K562 (cell line): ENCODE results near the gene BCAS1.

ENCODE experiments used
- E2F4 ChIP-seq: sonication (generic); formaldehyde crosslinking; IDR thresholded peaks from 2 replicates; pipeline ENCODE4 v1.8.0; 2022; ENCODE audit warnings: mild to moderate bottlenecking, low read depth, missing genetic modification reagents
- ZNF277 ChIP-seq: fragments of 250-450 bp; sonication (Bioruptor Pico); IDR thresholded peaks from 2 replicates; pipeline ENCODE4 v1.8.0; 2022; ENCODE audit warnings: inconsistent platforms, mild to moderate bottlenecking, moderate library complexity, borderline replicate concordance

- TF ChIP-seq E2F4 (CRISPR knock-in tag) (no peak), ZNF277 (no peak)
Measured at GRCh38 chr20:53944796-53945195, 125.6 kb downstream of the BCAS1 start.
